ENCODE measurements around the gene RAPGEF1. TPM values are rescaled to one million over a fixed set of nuclear protein-coding genes. Genes with fewer than 3 reads are reported as not detected.

The RAPGEF1 gene
- total RNA-seq, 4 donors from 2014 or later: 32.0 to 57.3 (median 38.9) TPM

DNA sequence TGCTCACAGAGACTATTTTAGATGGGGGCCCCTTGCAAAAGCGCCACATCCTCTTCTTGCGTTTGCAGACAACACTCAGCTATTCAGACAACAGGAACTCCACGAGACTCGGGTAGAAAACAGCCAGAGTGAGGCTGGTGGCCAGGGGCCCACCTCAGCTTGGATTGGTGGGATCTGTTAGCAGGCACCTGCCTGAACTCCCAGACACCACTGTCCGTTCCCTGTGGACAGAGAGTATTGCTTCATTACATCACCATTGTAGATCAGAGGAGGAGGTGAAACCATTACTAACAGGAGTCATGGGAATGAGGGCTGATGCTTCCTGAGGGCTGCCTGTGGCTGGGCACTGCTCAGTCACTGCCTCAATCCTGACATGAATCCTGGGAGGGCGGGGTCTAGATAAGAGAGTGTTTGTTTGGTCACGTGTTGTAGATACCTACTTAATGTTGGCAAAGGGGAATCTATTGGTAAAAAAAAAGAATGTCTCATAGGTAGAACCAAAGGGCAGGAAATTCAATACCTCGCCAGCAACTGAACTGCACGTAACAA is 4.4 kb upstream of the RAPGEF1 start:
- DNase-seq (ENCODE audit: low spot score in 2 of 2): no peak
- TF ChIP-seq, protein P1, sequence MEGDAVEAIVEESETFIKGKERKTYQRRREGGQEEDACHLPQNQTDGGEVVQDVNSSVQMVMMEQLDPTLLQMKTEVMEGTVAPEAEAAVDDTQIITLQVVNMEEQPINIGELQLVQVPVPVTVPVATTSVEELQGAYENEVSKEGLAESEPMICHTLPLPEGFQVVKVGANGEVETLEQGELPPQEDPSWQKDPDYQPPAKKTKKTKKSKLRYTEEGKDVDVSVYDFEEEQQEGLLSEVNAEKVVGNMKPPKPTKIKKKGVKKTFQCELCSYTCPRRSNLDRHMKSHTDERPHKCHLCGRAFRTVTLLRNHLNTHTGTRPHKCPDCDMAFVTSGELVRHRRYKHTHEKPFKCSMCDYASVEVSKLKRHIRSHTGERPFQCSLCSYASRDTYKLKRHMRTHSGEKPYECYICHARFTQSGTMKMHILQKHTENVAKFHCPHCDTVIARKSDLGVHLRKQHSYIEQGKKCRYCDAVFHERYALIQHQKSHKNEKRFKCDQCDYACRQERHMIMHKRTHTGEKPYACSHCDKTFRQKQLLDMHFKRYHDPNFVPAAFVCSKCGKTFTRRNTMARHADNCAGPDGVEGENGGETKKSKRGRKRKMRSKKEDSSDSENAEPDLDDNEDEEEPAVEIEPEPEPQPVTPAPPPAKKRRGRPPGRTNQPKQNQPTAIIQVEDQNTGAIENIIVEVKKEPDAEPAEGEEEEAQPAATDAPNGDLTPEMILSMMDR (IDR thresholded peaks at IDR 0.05): no peak
- TF ChIP-seq POLR2A (IDR thresholded peaks at IDR 0.05): no peak
- TF ChIP-seq EP300 (IDR thresholded peaks at IDR 0.05): no peak
- 77 to 83% methylated on average over 9 of the region's 9 CpGs for WGBS, 2 donors
- Histone ChIP-seq H3K9me3 (no peaks in the 10 kb centered on the region), H3K27me3 (no peaks in the 10 kb centered on the region), H3K27ac (peak overlapping the region in 2 of 4 donors; percentile 24 to 26), H3K4me1 (no peaks in the 10 kb centered on the region), H3K4me3 (no peak overlapping the region), H3K36me3 (no peaks in the 10 kb centered on the region)

GRCh38 chr9:131743501-131743900 is 3.6 kb upstream of the RAPGEF1 start:
- TF ChIP-seq EP300 (IDR thresholded peaks at IDR 0.05): no peak
- TF ChIP-seq, protein P1 (IDR thresholded peaks at IDR 0.05): no peak
- no peak for TF ChIP-seq POLR2A (IDR thresholded peaks at IDR 0.05)
- Histone ChIP-seq H3K4me3 (no peak overlapping the region), H3K4me1 (peaks cover 0 to 7% (median 6%) of the 10 kb centered on the region in 4 donors), H3K9me3 (no peaks in the 10 kb centered on the region), H3K27me3 (no peaks in the 10 kb centered on the region), H3K36me3 (no peaks in the 10 kb centered on the region), H3K27ac (peak overlapping the region in 2 of 4 donors; percentile 24 to 26)
- 40 to 60% methylated on average over 1 of the region's 1 CpG for WGBS, 2 donors
- DNase-seq (ENCODE audit: low spot score in 2 of 2): no peak

DNA sequence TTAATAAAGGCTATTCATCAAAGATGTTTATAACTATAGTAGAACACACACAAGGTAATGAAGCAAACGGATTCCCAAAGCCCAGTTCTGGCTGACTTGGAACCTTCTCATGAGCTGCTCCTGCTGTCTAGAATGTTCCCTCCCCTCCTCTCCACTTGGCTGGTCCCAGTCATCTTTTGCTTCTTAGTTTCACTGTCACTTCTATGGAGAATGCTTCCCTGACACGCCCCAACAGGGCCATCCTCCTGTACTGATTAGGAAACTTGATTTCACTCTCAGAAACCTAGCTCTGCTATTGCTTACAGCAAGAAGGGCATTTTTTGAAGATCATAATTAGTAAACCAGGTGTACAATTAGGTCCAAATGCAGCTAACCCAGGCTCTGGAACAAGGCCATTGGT is 3.2 kb upstream of the RAPGEF1 start:
- H3K36me3 ChIP-seq: no peaks in the 10 kb centered on the region
- peaks cover 0 to 11% (median 9%) of the 10 kb centered on the region in 4 donors for H3K4me1 ChIP-seq
- H3K27me3 ChIP-seq: no peaks in the 10 kb centered on the region
- H3K27ac ChIP-seq: peak overlapping the region in 1 of 4 donors; percentile 26
- no peak for DNase-seq (ENCODE audit: low spot score in 2 of 2)
- WGBS, 2 donors: 80 to 90% methylated on average over 2 of the region's 2 CpGs
- H3K4me3 ChIP-seq: no peak overlapping the region
- H3K9me3 ChIP-seq: no peaks in the 10 kb centered on the region
- TF ChIP-seq, protein P1 (IDR thresholded peaks at IDR 0.05): no peak
- TF ChIP-seq EP300 (IDR thresholded peaks at IDR 0.05) (no peak), POLR2A (IDR thresholded peaks at IDR 0.05) (no peak)

- Histone ChIP-seq H3K27ac (no peak overlapping the region), H3K9me3 (no peaks in the 10 kb centered on the region)
- DNase-seq (ENCODE audit: low spot score in 2 of 2): no peak
Measured at GRCh38 chr9:131740898-131741297, 1.0 kb upstream of the RAPGEF1 start.

More at GRCh38 chr9:131740898-131741297, 1.0 kb upstream of the RAPGEF1 start:
- H3K4me1 ChIP-seq: peaks cover 0 to 32% (median 24%) of the 10 kb centered on the region in 4 donors
- 95 to 98% methylated on average over 4 to 5 of the region's 5 CpGs for WGBS, 2 donors
- no peaks in the 10 kb centered on the region for H3K27me3 ChIP-seq
- no peak for TF ChIP-seq POLR2A (IDR thresholded peaks at IDR 0.05)
- TF ChIP-seq, protein P1 (IDR thresholded peaks at IDR 0.05): no peak
- TF ChIP-seq EP300 (IDR thresholded peaks at IDR 0.05): no peak
- no peaks in the 10 kb centered on the region for H3K36me3 ChIP-seq
- H3K4me3 ChIP-seq: no peak overlapping the region

Measured in tibial nerve (tissue), 4 donors.